ENCODE measurements around the gene N4BP2. TPM values are rescaled to one million over a fixed set of nuclear protein-coding genes. Genes with fewer than 3 reads are reported as not detected.

N4BP2 gene
- total and polyA plus RNA-seq, 2 of the 8 experiments (the other 6 are each of a cell fraction or from before 2014, with no cell fraction given): 4.4 to 44.7 TPM

DNA sequence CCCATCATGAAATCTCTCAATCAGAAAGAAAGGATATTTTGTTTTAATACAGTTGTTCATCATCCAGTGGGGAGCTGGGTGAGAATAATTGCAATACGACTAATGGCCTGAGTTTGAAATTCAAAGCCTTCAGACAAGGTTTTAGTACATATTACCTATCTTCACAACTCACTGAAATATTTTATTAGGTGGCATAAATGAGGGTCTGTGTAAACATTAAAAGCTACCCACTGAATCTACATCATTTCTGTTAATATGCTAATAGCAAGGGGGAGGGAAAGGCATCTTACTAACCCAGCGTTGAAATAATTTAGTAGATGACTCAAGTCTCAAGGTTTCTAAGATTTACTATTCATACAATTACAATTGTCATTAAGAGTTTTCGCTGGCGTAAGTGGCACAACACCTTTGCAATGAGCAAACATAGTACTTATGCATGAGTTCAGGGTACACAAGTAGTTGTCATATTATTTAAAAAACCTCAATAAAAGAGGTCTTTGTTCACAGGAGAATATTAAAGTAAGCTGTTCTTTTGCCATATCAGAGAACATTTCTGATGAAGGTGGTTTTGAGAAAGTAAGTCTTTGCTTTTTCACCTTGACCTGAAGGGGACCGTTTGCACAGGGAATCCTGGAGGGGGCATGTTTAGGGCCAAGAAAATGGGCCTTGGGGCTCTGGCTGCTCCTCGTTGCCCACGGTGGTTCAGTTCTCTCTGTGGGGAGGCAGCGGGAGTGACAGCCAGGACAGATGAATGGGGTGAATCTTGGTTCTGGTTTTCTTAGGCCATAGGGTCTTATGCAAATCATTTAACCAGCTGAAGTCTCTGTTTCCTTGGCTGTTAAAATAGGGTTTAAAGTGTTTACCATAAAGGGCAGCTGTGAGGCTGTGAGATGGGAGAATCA lies 135.7 kb downstream of the N4BP2 start:
- Histone ChIP-seq H3K9me3 (ENCODE audit: insufficient read depth in 2 of 2, low read depth in 1 of 2, low read length in 1 of 2) (no peaks in the 10 kb centered on the region), H3K27me3 (replicated peaks in 1 of 4; ENCODE audit: control insufficient read depth in 3 of 4, extremely low read depth in 1 of 4, insufficient read depth in 3 of 4, low read length in 3 of 4) (no peaks in the 10 kb centered on the region), H2BK5ac (ENCODE audit: low read depth, low read length) (no peak overlapping the region; the same call in 1 of the 2 replicates), H3K4me3 (ENCODE audit: extremely low read depth in 1 of 4, insufficient read depth in 2 of 4, low read depth in 3 of 4, low read length in 4 of 4) (no peak overlapping the region), H3K4me2 (ENCODE audit: insufficient read depth in 1 of 2, low read depth in 2 of 2, low read length in 2 of 2) (peak overlapping the region; percentile 6 to 13; a peak in 1 of 4 replicates), H3K27ac (ENCODE audit: low read depth, low read length) (no peak overlapping the region), H2BK20ac (ENCODE audit: low read length) (no peak overlapping the region), H3K56ac (replicated peaks; ENCODE audit: insufficient read length, low read depth, low read length) (no peak overlapping the region), H2BK12ac (ENCODE audit: low read depth, low read length) (0 out of 2 replicates have a peak overlapping the region, but pooled peaks have one; percentile 51), H3K18ac (ENCODE audit: extremely low read depth, low read length) (no peak overlapping the region), H2AK5ac (ENCODE audit: low read depth, low read length) (no peak overlapping the region), H3K79me2 (ENCODE audit: control insufficient read depth in 1 of 2, insufficient read depth in 2 of 2, low read length in 2 of 2) (no peaks in the 10 kb centered on the region), H3K23ac (ENCODE audit: insufficient read length) (no peak overlapping the region), H2AFZ (ENCODE audit: low read length) (0 out of 2 replicates have a peak overlapping the region, but pooled peaks have one; percentile 21), H3K23me2 (ENCODE audit: low read depth, low read length) (no peaks in the 10 kb centered on the region), H4K5ac (ENCODE audit: insufficient read length, low read depth, low read length) (no peak overlapping the region), H4K8ac (ENCODE audit: extremely low read depth, insufficient read depth, low read length) (no peak overlapping the region), H3K79me1 (ENCODE audit: low read depth, low read length) (no peaks in the 10 kb centered on the region), H4K91ac (replicated peaks; ENCODE audit: insufficient read length, low read length) (peak overlapping the region; percentile 49), H3K4me1 (replicated peaks in 1 of 4; ENCODE audit: control insufficient read depth in 3 of 4, insufficient read depth in 4 of 4, low read length in 3 of 4) (peaks cover 6 to 23% (median 17%) of the 10 kb centered on the region in 4 experiments), H3K4ac (replicated peaks; ENCODE audit: insufficient read length, low read depth, low read length) (no peak overlapping the region), H4K20me1 (replicated peaks in 1 of 2; ENCODE audit: control insufficient read depth in 1 of 2, insufficient read depth in 2 of 2, low read length in 2 of 2) (no peaks in the 10 kb centered on the region), H3K9ac (replicated peaks in 1 of 4; ENCODE audit: extremely low read depth in 1 of 4, low read depth in 3 of 4, low read length in 3 of 4) (no peak overlapping the region), H3K36me3 (ENCODE audit: control insufficient read depth in 2 of 4, insufficient read depth in 4 of 4, low read length in 3 of 4) (no peaks in the 10 kb centered on the region), H2BK120ac (replicated peaks; ENCODE audit: low read depth, low read length) (no peak overlapping the region), H2BK15ac (ENCODE audit: low read length) (no peak overlapping the region), H3K14ac (ENCODE audit: insufficient read length) (no peak overlapping the region)
- WGBS, 2 experiments (ENCODE audit: extremely low coverage in 1 of 2, insufficient coverage in 1 of 2, insufficient read length in 1 of 2, insufficient replicate concordance in 2 of 2, low coverage in 1 of 2, low lambda C conversion rate in 2 of 2, missing lambda C conversion rate in 1 of 2): 76% methylated on average over 8 of the region's 8 CpGs; no CpG with 5 or more reads in 1 of the 2 experiments
- no peak for FAIRE-seq
- peak in 1 of 2 experiments; percentile 41 for DNase-seq (ENCODE audit: low read depth in 1 of 2, low spot score in 2 of 2)
- ChIA-PET POLR2A (ENCODE audit: partially characterized antibody) (interaction anchor here (1.4 to 1.5 kb wide), 2 partner anchors 118 to 136 kb away, joined by 3 to 5 read pairs; partner anchors contain the start of gene N4BP2), CTCF (ENCODE audit: partially characterized antibody) (interaction anchor here (0.6 to 1.7 kb wide), 5 partner anchors 19 to 125 kb away, joined by 3 to 5 read pairs (median 3); no protein-coding TSS in a partner anchor)
- TF ChIP-seq TEAD4 (IDR thresholded peaks at IDR 0.05; ENCODE audit: low read depth, low read length) (no peak), CREB1 (IDR thresholded peaks at IDR 0.05) (no peak), NANOG (IDR thresholded peaks at IDR 0.05; ENCODE audit: insufficient read depth, low read depth, low read length, poor library complexity, severe bottlenecking) (no peak), SRF (IDR thresholded peaks at IDR 0.05; ENCODE audit: low read depth, low read length) (no peak)
